NCI-H2171 treated with DMSO at 0.1 percent for 48 hours (cell line): ENCODE results near the gene ASB15.
"Not testable (repeated sequence)": the region's sequence is repeated elsewhere in the genome, so short reads cannot be mapped to it uniquely, and the experiment has no call there.

Source experiments
- DNase-seq: peaks from one replicate; lab custom pipeline; 2025; lab: John Stamatoyannopoulos, UW

ASB15 gene

DNA sequence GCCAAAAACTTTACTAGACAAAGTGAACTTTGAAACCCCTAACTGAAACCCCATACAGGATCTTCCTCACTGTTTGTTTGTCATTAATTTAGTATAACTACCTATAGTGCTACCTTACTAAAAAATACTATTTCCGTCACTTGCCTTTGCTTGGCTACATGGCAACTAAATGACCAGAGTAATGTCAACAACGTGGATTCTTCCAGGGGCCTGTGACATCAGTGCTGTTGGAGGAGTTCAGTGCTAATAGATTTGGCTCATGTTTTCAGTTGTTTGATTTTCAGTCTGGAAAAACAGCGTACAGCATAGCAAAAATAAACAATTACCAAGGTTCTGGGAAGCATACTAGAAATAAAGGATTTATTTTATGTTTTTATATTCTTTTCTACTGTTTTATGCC lies 3.0 kb upstream of the ASB15 start:
- DNase-seq: no peak

DNA sequence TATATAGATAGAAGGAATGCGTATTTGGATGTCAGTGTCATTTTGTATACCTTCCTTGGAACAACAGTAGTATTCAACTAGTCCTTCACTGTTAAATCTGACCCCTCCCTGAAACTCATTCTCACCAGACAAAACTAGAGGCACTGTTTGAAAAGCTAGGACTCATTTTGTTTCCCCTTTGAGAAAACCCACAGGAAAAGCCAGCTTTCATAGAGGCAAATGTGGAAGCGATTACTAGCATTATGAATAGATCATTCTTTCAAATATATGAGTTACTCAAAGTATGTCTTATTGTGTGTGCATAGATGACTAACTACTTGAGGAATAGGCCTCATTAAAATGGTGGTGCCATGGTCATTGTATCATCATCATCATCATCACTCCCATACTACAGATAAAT lies 1.9 kb upstream of the ASB15 start:
- DNase-seq: no peak

DNA sequence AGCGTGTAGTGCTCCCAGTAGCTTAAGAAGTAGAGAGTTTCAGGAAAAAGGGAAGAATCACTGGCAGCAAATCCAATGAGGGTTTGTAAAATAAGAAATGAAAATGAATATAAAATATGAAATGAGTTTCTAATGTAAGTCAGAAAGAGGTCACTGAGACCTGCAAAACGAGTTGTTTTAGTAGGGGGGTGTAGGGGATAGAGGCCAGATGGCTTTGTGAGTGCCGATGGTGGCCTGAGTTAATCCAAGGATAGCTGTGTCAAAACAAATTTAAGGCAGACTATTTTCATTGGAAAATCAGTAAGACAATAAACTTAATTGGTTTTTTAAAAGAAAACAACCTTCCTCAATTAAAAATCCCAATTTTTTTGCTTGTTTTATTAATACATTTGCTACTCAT lies 745 bp upstream of the ASB15 start:
- no peak for DNase-seq

DNA sequence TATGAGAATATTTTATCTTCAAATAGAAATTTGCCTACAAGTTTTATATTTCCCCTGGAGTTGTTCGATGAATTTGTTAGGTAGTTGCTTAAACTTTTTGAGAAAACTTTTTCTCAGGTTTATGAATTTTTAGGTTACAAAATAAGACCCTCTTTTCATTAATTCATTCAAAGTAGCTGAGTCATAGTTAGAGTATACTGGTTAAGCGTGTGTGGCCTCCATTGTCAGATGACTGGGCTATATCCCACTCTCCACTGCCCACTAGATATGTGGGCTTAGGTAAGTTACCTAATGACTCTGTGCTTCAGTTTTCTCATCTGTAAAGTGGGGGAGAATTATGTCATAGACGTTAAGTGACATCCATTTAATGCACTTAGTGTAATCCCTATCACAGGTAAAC lies 1.0 kb downstream of the ASB15 start:
- no peak for DNase-seq

DNA sequence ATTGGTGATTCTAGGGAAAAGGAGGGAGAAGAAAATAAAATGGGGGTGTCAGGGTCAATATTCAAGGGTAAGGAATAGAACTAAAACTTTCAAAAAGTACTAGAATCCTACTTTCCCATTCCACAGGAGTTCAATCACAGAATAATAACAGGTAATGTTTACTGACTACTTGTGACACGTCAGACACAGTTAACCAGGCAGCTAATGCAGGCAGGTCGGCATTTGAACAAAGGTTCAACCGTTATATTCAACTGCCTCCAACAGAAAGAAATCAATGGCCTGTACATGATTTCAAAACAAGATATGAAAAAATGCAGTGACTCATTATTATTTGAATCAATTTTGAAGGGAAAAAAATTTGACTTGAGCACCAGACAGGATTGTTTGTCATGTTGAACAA lies 3.1 kb downstream of the ASB15 start:
- no peak for DNase-seq

DNA sequence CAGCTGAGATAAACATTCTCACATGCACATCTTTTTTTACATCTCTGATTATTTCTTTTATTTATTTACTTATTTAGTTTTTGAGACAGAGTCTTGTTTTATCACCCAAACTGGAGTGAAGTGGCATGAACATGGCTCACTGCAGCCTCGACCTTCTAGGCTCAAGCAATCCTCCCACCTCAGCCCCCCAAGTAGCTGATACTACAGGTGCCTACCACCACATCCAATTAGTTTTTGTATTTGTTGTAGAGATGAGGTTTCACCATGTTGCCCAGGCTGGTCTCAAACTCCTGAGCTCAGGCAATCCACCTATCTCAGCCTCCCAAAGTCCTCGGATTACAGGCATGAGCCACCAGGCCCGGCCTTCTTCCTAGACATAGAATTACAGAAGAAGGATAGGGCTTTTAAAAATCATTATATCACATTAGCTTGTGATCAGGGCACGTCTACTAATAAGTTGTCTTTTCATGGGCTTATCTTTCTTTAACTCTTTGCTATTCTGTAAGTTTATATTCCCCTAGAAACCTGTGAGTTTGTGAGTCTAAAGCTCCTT lies 5.9 kb downstream of the ASB15 start:
- no peak for DNase-seq

DNA sequence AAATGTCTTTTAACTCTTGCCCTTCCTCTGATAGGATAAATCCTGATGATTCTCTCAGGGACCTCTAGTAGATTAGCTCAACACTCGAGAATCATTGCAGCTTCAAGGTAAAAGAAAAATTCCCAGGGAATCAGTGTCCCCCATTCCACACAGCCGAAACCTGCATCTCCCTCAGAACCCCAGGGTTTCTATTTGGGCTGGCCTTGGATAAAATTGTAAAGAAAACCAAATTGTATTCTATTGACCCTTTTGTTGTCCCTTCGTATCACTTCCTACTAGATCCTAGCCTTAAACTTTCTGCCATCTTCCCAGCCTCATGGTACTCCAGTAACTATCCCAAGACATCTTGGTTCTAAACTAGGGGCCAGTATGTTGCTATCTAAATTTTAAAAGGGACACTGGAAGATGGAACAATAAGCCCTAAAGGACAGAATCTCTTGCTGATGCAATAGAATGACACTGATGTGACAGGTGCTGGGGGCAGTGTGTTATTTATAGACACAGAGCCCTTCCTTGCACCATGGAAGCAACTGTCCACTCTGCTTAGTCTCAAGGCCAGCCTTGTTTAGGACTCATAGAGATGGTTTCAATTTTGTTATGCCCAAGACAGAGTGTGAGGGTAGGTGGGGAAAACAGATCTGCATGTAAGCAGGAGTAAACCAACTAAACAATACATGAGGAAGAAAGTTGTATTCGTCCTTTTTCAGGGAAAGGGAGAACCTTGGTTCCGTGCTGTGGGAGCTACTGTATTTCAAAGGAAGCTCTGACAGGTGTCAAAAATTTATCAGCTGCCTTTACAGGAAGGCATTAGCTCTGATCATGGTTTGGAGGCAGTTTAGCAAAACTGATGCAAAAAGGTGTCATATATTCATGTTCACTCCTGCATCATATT lies 7.6 kb downstream of the ASB15 start:
- no peak for DNase-seq

DNA sequence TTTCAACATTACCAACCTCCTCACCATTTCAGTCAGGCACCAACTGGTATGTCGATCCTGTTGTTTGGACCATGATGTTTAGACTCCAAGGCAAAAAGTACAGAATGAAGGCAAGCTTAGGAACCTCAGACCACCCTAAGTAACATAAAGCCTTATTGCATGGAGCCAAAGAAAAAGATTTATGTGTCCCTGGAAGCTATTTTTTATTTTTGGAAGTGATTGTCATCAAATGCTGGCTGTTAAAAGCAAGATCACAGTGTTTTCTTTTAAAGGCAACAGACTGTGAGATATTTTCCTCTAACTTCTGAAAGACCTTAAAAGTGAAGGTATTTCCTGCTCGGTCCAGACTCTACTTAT lies 8.2 kb downstream of the ASB15 start:
- no peak for DNase-seq

DNA sequence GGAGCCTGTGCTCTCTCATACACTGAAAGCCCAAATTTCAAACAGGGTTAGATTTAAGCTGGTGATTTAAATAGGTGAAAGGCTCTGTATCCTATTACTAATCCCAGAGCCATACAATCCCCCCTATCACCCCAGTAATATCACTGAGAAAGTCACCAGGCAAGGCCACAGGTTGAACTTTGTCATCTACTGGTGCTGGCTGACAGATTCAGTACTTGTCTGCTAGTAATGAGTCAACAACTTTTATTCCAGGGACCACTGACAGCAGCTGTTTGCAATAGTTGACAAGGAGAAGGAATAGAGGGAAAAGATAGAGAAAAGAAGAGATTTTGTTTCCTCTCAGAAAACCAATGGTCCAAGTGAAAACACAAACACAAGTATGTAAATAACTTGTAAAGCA lies 10.4 kb downstream of the ASB15 start:
- DNase-seq: no peak

DNA sequence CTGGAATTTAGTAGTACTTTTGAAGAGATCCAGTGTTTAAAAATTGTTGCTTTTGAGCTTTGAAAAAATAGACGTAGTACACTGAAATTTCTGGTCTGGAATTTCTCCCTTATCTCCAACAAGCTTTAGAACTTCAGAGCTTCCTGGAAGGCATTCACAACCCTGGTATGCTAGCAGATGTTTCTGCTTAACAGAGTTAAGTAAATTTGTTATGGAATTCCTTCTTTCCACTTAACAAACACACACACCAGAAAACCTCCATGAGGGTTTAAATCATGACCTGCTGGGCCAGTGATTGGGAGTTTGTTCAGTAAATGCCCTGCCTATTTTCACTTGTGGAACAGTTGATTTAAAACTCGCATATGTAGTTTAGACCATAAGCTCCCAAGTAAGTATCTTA lies 13.7 kb downstream of the ASB15 start:
- DNase-seq: no peak

DNA sequence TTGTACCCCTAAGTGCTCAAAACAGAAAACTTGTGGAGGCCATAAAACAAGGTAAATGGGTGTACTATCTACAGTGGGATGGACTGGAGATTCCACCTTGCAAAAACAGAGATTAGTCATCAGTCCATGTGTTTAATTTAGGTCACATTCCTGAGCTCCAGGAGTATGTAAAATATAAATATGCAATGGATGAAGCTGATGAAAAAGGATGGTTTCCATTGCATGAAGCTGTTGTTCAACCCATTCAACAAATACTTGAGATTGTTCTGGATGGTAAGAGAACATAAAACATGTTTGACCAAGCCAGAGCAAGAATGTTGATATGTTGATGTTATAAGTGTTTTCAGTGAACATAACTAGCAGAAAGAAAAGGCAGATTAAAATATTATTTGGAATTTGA lies 14.6 kb downstream of the ASB15 start:
- DNase-seq: no peak

DNA sequence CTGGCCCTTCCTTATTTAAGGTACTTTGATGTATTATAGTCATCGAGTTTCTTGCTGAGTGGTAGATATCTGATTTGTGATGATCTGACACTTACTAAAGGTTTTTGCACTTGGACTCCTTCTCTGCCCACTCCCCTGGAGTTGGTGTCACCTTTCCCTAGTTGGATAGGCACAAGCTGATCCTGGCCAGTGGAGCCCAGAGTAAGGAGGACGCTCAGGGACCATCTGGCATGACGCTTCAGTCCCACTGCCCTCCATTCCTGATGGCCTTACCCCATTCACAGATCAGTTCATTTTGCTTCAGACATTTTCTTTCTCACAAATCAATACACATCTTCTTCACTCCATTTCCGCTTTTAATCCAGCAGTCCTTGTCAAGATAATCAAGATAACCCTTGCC lies 20.1 kb downstream of the ASB15 start:
- DNase-seq: peak; percentile 65

DNA sequence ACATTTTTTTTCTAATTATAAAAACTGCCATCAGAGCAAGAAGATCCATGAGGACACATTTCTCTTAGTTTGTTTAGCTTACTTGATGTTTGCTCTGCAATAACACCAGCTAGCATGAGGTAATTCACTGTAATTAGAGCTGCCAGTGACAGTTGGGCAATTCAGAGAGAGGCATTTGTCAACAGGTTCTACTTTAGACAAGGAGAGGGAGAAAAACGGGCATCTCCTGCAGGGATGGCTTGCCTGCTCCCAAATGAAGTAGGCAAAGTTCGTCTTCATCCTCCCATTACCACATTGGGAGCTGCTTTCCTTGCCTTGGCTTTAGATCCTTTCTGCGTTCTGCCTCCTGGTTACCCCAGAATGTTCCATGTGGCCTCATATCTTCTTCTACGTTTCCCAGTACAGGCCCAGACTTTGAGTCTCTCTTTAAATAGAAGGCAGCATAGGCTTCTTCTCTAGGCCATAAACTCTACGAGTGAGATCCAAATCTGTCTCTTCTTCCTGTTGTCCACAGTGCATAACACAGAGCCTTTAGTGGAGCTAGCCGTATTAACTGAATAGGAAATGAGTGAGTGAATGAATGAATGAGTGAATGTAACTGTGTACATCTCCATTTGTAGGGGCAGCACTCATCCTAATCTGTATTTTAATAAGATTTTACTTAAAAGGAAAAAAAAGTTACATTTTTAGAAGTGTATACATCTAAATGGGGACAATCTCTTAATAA lies 21.2 kb downstream of the ASB15 start:
- DNase-seq: peak; percentile 85

DNA sequence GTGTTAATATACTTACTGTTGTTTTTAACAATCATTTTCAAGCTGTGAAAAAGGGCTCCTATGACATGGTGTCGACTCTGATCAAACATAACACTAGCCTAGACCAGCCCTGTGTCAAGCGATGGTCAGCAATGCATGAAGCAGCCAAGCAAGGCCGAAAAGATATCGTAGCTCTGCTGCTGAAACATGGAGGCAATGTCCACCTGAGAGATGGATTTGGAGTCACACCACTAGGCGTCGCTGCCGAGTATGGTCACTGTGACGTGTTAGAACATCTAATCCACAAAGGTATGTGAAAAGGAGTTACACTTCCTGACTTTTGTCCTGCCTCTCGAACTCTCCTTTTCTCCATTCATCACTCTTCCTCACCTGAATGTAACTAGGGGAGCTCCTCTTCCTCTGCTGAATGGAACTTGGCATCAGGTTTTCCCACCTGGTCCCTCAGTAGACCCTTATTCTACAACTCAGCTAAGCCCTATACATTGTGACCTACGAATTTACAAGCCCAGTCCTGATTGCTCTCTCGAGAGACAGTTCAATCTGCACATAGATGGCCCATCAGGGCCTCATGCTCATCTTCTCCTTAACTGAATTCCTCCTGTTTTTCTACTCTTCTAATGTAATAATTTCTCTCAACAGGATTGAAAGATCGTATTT lies 23.0 kb downstream of the ASB15 start:
- no peak for DNase-seq

DNA sequence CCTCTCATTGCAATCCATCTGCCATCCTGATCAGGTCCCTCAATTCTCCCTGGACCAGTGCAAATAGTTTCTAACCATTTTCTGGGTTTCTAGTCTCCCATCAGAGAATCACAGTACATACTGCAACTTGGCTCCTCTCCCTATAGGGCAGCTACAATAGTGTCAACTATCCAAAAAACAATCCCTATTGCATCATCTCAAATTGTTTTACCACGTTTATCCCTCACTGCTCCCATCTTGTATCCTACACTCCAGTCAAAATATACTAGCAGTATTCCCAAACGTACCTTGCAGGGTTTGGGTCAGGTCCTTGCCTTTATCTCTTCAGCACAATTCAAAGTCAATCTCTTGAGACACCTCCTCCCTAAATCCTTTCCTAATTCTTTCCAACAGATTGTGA lies 23.6 kb downstream of the ASB15 start:
- DNase-seq: no peak

DNA sequence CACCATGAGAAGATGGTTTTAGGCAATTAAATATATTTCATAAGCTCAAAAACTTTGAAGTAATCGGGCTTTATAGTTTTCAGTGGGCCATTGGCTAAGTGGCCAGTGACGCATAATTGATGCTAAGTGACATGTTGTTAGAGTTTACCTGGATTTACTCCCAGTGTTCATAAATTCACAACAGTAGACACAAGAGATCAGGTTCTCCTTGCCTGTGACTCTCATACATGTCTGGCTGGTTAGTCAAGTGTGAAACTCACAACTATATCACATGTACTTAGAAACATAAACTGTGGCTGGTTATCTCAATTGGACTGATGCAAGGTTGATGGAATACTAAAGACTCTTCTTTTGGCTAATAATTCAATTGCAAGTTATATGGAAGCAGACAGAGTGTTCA lies 26.2 kb downstream of the ASB15 start:
- DNase-seq: peak; percentile 68

DNA sequence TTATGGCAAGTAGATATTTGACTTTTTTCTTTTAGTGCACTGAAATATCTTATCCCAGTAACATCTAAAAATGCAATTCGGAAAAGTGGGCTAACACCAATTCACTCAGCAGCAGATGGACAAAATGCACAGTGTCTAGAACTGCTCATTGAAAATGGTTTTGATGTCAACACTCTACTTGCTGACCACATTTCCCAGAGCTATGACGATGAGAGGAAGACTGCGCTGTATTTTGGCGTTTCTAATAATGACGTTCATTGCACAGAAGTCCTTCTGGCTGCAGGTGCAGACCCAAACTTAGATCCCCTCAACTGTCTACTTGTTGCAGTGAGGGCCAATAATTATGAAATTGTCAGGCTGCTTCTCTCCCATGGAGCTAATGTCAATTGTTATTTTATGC lies 27.2 kb downstream of the ASB15 start:
- no peak for DNase-seq

DNA sequence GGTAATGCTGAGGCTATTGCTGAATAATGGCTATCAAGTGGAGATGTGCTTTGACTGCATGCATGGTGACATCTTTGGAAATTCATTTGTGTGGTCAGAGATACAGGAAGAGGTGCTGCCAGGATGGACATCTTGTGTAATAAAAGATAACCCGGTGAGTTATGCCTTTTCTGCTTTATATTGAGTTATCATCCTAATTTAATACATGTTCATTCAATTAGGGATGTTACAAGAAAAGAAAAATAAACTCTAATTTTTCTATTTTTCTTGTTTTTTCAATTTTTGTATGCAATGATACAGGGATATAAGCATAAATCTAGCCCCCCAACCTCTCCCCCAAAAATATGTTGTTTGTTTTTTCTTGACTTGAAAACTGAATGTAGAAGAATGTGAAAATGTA lies 27.7 kb downstream of the ASB15 start:
- DNase-seq: no peak

DNA sequence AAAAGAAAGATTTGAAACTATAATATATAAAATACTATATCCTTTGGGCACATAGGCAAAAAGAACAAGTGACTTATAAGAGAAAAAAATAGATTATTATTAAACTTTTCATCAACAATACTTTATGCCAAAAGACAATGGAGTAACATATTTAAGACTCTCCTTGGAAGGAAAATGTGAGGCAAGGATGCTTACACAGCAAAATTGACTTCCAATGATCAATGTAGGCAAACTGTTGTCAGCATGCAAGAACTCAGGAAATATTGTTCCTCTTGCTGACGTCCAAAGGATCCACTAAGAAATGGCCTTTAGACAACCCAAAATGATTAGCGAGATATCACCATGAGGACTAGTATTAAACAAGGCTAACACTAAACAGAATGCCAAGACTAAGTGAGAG lies 31.2 kb downstream of the ASB15 start:
- DNase-seq: no peak

DNA sequence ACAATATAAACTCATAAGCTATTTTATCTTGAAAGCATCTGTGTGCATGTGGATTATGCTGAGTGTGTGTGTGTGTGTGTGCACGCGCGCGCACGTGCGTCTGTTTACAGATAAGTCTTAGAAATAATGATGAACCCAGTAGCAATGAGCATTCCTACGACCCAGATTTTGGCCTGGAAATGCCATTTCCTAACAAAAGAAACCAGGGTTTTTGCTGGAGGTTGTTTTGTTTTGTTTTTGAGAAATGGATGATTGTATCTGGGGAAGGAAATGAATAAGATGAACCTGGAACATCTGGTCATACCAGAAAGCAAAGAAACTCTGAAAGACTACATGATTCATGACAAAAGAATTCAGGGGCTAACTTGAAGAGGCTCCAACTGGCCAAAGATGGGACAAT lies 31.9 kb downstream of the ASB15 start:
- no peak for DNase-seq

DNA sequence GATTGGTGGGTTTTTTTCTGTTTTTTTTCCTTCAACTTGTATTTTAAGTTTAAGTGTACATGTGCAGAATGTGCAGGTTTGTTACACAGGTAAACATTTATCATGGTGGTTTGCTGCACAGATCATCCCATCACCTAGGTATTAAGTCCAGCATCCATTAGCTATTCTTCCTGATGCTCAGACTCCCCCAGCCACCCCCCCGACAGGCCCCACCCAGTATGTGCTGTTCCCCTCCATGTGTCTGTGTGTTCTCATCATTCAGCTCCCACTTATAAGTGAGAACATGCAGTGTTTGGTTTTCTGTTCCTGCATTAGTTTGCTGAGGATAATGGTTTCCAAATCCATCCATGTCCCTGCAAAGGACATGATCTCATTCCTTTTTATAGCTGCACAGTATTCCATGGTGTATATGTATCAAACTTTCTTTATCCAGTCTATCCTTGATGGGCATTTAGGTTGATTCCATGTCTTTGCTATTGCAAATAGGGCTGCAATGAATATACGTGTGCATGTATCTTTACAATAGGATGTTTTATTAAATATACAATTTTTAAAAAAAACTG lies 32.5 kb downstream of the ASB15 start:
- not testable (repeated sequence) for DNase-seq

DNA sequence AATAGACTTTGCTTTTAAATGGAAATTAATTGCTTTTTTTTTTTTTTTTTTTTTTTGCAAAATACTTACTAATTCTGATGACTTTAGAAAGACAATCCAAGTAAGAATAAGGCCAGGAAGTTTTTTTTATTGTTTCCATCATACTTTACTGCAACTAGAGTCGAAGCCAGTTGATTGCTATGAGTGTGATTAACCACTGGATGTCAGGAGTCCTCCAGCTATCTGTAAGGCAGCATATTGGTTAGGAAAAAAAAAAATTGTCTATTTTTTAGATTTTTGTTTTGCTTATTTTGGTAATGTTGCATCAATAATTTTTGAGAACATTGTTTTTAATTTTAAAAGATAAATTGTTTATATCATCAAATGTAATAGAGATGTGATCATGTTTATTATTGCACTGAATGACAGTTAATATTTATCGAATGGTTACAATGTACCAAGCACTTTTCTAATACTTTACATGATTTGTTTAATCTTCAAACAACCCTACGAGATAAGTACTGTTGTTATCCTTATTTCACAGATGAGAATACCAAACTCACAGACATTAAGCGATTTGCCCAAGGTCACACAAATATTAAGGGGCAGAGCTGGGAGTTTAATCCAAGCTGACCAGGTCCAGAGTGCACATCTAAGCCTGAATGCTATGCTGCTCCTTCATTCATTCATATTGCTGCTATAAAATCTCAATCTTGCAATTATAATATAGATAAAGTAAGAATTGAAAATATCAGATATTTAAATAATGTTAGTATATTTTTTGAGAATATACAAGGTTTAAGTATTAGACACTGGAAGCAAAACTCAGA lies 34.1 kb downstream of the ASB15 start:
- DNase-seq: peak; percentile 57
